DMS79 (cell line): ENCODE data around the gene AXIN1.

Source experiments
- DNase-seq: peaks from one replicate; lab custom pipeline; 2025; lab: John Stamatoyannopoulos, UW

AXIN1 gene

DNA sequence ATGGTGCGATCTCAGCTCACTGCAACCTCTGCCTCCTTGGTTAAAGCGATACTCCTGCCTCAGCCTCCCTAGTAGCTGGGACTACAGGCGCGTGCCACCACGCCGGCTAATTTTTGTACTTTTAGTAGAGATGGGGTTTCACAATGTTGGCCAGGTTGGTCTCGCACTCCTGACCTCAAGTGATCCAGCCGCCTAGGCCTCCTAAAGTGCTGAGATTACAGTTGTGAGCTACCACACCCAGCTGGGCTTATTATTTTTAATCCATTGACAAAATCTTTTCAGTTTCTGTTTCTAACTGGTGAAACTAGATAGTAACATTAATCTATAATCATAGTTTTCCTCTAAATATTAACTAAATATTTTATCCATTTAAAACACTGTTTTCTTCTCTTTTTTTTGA, 112.0 kb downstream of the AXIN1 start:
- no peak for DNase-seq

DNA sequence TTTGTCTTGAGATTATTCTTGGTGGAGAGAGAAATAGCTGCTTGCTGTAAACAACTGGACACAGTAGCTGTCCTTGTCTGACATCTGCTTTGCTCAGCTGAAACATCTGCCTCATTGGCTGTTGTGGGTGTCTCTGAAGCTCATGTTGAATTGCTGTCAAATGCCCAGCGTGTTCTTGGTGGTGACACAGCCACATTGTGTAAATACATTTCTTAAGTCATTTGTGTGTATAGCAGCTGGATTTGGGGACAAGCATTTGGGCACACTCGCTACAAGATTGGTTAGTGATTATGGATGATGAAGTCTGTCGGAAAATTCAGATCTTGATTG, 112.6 kb downstream of the AXIN1 start:
- no peak for DNase-seq
